ENCODE data around the gene CD44.

DNA sequence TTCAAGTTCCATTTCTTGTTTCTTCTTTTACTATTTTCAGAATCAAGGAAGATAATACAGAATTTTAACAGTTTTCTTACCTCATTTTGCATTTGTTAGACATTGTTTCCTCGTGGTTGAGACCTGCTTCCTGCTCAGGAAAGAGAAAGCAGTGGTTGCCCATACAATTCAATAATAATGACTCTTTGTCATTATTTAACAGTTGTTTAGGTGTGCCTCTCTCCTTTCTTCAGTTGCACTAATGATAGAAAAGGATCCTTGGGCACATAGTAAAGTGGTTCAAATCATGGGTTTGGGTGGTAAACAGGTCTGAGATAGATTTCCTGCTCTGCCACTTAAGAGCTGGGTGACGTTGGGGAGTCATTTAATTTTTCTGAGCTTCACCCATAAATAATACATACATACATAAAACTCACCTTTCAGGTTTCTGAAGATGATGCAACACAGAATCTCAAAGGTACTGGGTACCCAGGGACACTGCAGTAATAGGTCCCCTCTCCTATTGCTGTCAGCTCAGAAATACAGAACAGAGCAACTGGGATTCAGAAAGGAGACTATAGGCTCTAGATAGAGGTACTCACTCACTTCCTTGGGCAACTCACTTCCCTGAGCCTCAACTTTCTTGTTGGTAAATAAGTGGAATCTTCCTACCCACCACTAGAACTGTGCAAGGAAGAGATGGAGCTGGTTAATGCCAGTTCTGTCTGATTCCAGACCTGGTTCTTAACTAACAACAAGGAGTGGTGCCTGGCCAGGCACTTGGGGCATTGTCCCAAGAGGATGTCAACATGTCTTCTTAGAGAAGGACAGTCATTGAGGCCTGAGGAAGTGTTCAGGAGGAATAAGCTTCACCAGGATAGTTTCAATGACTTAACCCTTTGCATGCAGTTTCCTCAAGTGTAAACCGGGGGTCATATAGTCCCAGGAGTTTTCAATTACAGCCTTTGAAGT, 34.9 kb downstream of the CD44 start:
- TF ChIP-seq, protein P1, sequence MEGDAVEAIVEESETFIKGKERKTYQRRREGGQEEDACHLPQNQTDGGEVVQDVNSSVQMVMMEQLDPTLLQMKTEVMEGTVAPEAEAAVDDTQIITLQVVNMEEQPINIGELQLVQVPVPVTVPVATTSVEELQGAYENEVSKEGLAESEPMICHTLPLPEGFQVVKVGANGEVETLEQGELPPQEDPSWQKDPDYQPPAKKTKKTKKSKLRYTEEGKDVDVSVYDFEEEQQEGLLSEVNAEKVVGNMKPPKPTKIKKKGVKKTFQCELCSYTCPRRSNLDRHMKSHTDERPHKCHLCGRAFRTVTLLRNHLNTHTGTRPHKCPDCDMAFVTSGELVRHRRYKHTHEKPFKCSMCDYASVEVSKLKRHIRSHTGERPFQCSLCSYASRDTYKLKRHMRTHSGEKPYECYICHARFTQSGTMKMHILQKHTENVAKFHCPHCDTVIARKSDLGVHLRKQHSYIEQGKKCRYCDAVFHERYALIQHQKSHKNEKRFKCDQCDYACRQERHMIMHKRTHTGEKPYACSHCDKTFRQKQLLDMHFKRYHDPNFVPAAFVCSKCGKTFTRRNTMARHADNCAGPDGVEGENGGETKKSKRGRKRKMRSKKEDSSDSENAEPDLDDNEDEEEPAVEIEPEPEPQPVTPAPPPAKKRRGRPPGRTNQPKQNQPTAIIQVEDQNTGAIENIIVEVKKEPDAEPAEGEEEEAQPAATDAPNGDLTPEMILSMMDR (IDR thresholded peaks at IDR 0.05) = no peak
- TF ChIP-seq POLR2A (IDR thresholded peaks at IDR 0.05) (no peak), POLR2AphosphoS5 (IDR thresholded peaks at IDR 0.05) (no peak)
